Fibroblast of mammary gland (primary cell): ENCODE results near the gene FERD3L.
A peak's percentile ranks its signal among the peaks of the same experiment; 100 is the strongest.

ENCODE experiments used
- DNase-seq: peaks from one replicate; pipeline ENCODE4 v3.0.0-alpha.2; 2010; ENCODE audit warnings: low read depth
- H3K4me3 ChIP-seq: 2 replicates; pipeline ENCODE4 v1.5.1; 2011; ENCODE audit warnings: low read depth, mild to moderate bottlenecking, low read length, moderate library complexity; ENCODE audit not compliant: control insufficient read depth
- CTCF ChIP-seq: conservative IDR thresholded peaks from 2 replicates; pipeline ENCODE4 v1.5.1; 2011; ENCODE audit warnings: low read depth, low read length, inconsistent platforms; ENCODE audit not compliant: control insufficient read depth, insufficient read depth

The FERD3L gene

GRCh38 chr7:19146699-19147098 is 1.5 kb upstream of the FERD3L start:
- H3K4me3 ChIP-seq, result no peak overlapping the region
- peak; percentile 51 for DNase-seq
- no peak for TF ChIP-seq CTCF

- H3K4me3 ChIP-seq, result no peak overlapping the region
- no peak for DNase-seq
- TF ChIP-seq CTCF, result no peak
These were observed 354 bp upstream of the FERD3L start for GRCh38 chr7:19145434-19146115.

- DNase-seq, result no peak
- H3K4me3 ChIP-seq, result peak overlapping the region; percentile 27
- no peak for TF ChIP-seq CTCF
These were observed 1.2 kb downstream of the FERD3L start for GRCh38 chr7:19143881-19144574.

- no peak for DNase-seq
- no peak overlapping the region for H3K4me3 ChIP-seq
- no peak for TF ChIP-seq CTCF
These were observed 5.4 kb downstream of the FERD3L start for GRCh38 chr7:19139706-19140327.

GRCh38 chr7:19133886-19134285 is 11.3 kb downstream of the FERD3L start:
- no peak for TF ChIP-seq CTCF
- H3K4me3 ChIP-seq, result no peak overlapping the region
- DNase-seq, result peak; percentile 44

- DNase-seq, result no peak
- H3K4me3 ChIP-seq, result no peak overlapping the region
- no peak for TF ChIP-seq CTCF
These were observed 11.8 kb downstream of the FERD3L start for GRCh38 chr7:19133390-19133789.

- H3K4me3 ChIP-seq, result no peak overlapping the region
- no peak for DNase-seq
- TF ChIP-seq CTCF, result no peak
These were observed 16.4 kb downstream of the FERD3L start for GRCh38 chr7:19128856-19129255.
